ENCODE results near the gene CGNL1. TPM values are rescaled to one million over a fixed set of nuclear protein-coding genes. Genes with fewer than 3 reads are reported as not detected.

The CGNL1 gene
- total and polyA plus RNA-seq, 8 donors: 26.5 to 68.1 (median 34.5) TPM

GRCh38 chr15:57554812-57555179 is 178.5 kb downstream of the CGNL1 start:
- no peaks in the 10 kb centered on the region for H3K27me3 ChIP-seq
- no peak overlapping the region for H3K4me3 ChIP-seq
- H3K27ac ChIP-seq: peak overlapping the region in 1 of 2 donors; percentile 7
- TF ChIP-seq CTCF (IDR thresholded peaks at IDR 0.05): no peak
- no peak for DNase-seq
- no peak for ATAC-seq
- intact Hi-C loops (cut with DNase I): no loop called here
- H3K36me3 ChIP-seq: no peaks in the 10 kb centered on the region
- H3K4me1 ChIP-seq: peaks cover 15 to 34% of the 10 kb centered on the region in 2 donors
- no peaks in the 10 kb centered on the region for H3K9me3 ChIP-seq

GRCh38 chr15:57555270-57555669 is 179.0 kb downstream of the CGNL1 start:
- ATAC-seq (no peak), DNase-seq (no peak)
- intact Hi-C loops (cut with DNase I): no loop called here
- Histone ChIP-seq H3K4me3 (no peak overlapping the region), H3K9me3 (no peaks in the 10 kb centered on the region), H3K36me3 (no peaks in the 10 kb centered on the region), H3K27ac (peak overlapping the region in 1 of 2 donors; percentile 7), H3K4me1 (peaks cover 10 to 31% of the 10 kb centered on the region in 2 donors), H3K27me3 (no peaks in the 10 kb centered on the region)
- TF ChIP-seq CTCF (IDR thresholded peaks at IDR 0.05): no peak

- DNase-seq (no peak), ATAC-seq (no peak)
- no peak overlapping the region for H3K27ac ChIP-seq
- intact Hi-C loops (cut with DNase I): no loop called here
- H3K36me3 ChIP-seq: no peaks in the 10 kb centered on the region
- TF ChIP-seq CTCF (IDR thresholded peaks at IDR 0.05): no peak
- no peaks in the 10 kb centered on the region for H3K9me3 ChIP-seq
- H3K4me3 ChIP-seq: no peak overlapping the region
- H3K27me3 ChIP-seq: no peaks in the 10 kb centered on the region
- peaks cover 6 to 26% of the 10 kb centered on the region in 2 donors for H3K4me1 ChIP-seq
These were observed 179.7 kb downstream of the CGNL1 start for GRCh38 chr15:57556040-57556439.

GRCh38 chr15:57557267-57557666 is 181.0 kb downstream of the CGNL1 start:
- no peak overlapping the region for H3K27ac ChIP-seq
- H3K36me3 ChIP-seq: no peaks in the 10 kb centered on the region
- H3K9me3 ChIP-seq: no peaks in the 10 kb centered on the region
- peaks cover 2 to 20% of the 10 kb centered on the region in 2 donors for H3K4me1 ChIP-seq
- no peak for TF ChIP-seq CTCF (IDR thresholded peaks at IDR 0.05)
- ATAC-seq: no peak
- H3K4me3 ChIP-seq: no peak overlapping the region
- intact Hi-C loops (cut with DNase I): no loop called here
- no peaks in the 10 kb centered on the region for H3K27me3 ChIP-seq
- no peak for DNase-seq

DNA sequence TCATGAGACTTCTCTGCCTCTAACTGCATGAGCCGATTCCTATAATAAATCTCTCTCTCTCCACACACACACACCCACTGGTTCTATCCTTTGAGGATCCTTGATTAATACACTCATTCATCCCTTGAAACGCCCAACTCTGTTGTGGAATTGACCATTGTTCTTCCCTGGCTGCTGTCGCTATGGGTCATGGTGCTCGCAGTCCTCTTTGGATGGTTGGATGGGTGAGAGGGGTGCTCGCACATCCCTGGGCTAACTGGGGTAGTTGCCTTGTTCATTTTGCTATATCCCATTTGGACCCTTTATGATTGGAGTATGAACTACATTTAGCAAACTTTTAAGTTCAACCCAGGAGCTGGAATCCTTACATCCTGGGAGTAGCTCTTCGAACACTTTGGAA is 181.5 kb downstream of the CGNL1 start:
- intact Hi-C loops (cut with DNase I): no loop called here
- Histone ChIP-seq H3K4me3 (no peak overlapping the region), H3K36me3 (no peaks in the 10 kb centered on the region), H3K27me3 (no peaks in the 10 kb centered on the region), H3K9me3 (no peaks in the 10 kb centered on the region), H3K4me1 (peaks cover 2 to 14% of the 10 kb centered on the region in 2 donors), H3K27ac (no peak overlapping the region)
- DNase-seq: no peak
- ATAC-seq: no peak
- TF ChIP-seq CTCF (IDR thresholded peaks at IDR 0.05): no peak

Data from left lung (tissue), 10 donors.